Stimulated activated CD8-positive, alpha-beta memory T cell treated with anti-CD3 and anti-CD28 coated beads, Interleukin-7, amount 100 ng/mL, for 4 hours (primary cell): ENCODE data around the gene ZRANB3.

Experiments used
- DNase-seq, 2 donors: peaks; one replicate each; pipeline ENCODE4 v3.0.0-alpha.2; 2020; ENCODE audit warnings: low read depth in 2 of 2

The ZRANB3 gene

DNA sequence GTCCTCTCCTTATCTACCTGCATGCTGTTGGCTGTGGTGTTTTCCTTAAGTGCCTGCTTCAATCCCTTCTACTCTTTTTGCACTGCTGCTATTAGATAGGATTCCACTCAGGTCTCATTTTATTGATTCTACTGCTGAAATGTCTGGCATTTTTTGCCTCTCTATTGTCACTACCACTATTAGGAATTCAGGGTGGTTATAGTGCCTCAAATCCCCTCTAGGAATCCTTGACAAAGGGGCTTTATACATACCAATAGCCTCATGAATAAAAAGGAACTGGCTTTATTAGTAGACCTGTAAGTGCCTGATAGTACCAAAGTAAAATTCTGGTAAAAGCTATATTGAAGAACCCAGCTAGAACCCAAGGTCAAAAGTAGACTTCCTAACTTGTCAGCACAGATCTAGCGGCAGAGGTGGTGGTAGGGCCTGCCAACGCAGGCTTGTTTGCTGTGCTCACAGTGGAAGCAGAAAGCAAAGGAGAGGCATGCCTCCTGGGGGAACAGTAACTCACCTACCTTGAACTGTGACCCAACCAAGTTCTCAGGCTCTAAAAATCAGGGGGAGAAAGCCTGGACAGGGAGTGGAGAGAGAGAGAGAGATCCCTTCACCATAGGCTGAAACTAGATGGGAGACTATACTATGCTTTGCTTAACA is 278.1 kb downstream of the ZRANB3 start:
- no peak for DNase-seq

DNA sequence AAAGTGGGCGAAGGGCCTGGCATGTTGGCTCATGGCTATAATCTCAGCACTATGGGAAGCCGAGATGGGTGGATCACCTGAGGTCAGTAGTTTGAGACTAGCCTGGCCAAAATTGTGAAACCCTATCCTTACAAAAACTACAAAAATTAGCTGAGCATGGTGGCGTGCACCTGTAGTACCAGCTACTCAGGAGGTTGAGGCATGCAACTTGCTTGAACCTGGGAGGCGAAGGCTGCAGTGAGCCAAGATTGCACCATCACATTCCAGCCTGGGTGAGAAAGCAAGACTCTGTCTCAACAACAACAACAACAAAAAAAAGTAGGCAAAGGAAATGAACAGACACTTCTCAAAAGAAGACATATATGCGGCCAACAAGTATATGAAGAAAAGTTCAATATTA is 282.4 kb downstream of the ZRANB3 start:
- no peak for DNase-seq

DNA sequence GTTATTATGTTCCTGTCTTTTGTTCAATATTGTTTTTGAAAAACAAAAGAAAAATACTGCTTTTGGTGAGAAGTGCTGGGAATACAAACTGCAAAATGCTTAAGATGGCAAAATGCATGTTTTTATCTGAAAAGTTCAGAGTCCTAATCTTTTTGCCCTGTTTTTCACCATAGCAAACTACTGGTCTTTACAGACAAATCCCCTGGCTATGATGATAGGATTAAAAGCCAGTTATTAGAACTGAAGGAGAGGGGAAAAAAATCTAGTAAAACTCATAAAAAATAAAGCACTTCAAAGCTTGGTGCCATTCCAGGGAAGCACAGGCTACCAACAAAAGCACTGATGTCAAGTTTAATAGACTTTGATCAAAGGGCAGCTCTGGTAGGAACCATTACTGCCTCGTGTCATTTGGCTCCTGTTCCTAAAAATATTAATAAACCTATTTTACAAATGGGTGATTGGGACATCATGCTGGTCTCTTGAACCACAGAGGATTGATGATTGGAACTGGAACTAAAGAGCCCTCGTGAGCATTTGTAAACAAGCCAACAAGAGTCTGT is 284.2 kb downstream of the ZRANB3 start:
- DNase-seq, result no peak

DNA sequence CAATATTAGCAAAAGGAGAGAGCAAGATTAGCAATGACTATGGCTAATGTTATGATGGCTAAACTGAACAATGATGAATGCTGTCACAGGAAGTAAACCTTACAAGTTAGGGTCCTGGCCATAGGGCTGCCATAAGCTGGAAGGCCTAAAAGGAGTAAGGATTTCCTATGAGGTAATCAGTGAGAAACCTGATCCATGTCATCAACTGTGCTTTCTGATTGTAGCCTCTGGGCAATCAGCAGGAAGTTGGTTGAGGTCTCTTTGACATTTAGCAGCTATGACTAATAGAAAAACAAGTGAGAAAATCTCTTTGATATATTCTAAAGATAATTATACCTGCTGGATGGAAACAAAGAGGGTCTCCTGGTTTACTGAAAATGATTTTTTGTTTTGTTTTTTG is 285.9 kb downstream of the ZRANB3 start:
- no peak for DNase-seq

DNA sequence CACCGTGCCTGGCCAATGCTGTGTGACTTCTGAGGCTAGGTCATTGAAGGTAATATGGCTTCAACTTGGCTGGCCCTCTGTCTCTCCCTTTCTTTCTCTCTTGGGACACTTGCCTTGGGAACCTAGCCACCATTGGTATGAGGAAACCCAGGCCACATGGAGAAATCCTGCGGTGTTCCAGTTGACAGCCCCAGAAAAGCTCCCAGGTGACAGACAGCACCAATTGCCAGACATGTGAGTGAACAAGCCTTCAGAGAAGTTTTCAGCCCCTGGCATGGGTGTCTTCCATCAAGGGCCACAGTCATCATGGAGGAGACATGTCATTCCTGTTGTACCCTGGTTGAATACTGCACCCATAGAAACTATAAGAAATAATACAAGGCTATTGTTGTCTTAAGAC is 292.4 kb downstream of the ZRANB3 start:
- DNase-seq, result no peak

DNA sequence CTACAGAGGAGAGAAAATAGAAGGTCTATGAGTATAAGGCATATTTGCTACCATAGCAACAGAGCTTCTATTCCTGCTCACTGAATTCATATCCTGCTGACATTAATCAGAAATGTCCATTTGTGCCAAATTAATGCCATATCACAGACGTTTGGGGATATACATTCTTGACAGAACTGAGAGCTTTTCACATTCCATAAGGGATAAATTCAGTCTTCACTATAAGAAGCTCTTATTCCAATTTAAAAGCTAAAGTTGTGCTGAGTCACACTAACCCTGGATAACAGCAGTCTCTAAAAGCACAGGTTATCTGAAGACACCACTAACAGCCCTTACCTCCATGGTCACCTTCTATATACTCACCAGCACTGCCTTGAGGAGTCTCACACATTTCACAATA is 300.9 kb downstream of the ZRANB3 start:
- DNase-seq, result no peak

DNA sequence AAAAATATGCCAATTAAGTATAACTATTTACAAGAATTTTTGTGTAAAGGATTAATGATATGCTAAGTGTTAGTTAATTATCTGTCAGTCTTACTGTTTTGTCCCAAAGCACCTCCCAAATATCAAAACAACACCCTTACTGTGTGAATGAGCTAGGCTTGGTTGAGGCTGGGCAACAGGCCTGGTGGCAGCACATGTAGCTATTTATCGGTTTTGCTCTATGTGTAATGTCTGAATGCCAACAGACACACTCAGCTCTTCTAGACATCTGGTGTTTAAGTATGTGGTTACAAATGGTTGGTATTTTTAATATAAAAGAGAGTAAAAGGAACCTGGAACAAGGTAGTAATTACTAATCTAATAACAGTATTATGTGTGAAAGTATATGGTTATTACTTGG is 303.6 kb downstream of the ZRANB3 start:
- no peak for DNase-seq

DNA sequence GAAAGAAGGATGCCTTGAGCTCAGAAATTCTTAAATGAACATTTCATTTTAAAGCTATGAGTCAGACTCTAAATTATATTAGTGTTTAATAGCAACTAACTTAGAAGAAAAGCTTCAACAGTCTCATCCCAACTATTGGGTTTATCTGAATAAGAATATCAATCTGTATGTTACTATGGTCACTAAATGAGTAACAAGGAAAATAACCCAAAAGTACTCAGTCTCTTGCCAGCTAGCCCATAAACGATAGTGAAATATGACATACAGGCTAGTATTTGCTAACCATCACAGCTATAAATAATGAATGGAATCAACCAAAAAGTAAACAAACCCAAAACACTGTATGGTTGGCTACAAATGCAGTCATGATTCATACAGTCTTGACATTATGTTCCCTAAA is 304.1 kb downstream of the ZRANB3 start:
- no peak for DNase-seq

DNA sequence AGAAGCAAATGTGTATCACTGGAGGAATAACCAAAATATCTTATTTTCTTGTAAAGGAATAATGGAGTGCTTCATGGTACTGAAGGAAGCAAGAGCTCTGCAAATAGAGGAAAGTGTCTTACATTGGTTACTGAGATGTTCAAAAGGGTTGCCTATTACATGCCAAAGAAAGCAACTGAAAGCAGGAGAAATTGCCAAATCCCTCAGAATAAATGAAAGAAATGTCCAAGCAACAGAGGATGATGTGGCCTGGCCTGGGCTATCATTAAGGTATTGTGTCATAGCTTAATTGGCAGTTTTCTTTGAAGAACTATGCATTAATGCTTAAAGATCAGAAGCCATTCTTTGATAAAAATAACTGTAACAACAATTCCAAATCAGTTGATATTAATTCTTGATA is 305.2 kb downstream of the ZRANB3 start:
- DNase-seq, result no peak

DNA sequence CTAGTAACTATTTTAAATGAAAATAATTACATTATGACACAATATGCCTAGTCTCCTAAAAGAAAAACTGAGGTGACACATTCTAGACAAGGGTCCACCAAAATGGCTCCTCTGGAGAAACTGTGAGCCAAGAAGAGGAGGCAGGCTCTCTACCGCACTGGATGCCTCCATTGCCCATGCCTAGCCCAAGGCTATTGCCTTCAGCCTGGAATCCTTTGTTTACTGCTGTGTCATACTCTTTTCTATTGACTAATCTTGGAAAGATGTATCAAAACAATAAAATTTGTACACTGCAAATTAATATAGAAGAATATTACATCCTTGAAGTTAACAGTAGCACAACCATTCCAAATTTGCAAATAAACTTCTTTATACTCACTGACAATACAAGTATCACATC is 311.8 kb downstream of the ZRANB3 start:
- DNase-seq, result no peak

DNA sequence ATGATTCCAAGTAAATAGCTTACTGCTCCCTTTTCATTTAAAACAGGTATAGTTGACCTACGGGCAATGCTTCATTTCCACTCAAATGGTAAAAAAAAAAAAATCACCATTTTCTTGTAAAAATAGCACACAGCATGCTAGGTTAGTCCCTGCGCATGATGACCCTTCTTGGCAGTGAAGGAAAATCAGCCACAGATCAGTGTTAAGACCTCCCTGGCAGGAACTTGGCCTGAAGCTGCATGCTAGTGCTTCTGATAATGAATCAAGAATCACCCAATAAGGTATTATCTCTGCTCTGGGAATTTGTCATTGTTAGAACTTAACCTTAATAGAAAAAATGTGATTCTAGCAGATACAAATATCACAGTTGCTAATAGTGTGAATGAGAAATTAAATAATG is 312.6 kb downstream of the ZRANB3 start:
- DNase-seq, result no peak

DNA sequence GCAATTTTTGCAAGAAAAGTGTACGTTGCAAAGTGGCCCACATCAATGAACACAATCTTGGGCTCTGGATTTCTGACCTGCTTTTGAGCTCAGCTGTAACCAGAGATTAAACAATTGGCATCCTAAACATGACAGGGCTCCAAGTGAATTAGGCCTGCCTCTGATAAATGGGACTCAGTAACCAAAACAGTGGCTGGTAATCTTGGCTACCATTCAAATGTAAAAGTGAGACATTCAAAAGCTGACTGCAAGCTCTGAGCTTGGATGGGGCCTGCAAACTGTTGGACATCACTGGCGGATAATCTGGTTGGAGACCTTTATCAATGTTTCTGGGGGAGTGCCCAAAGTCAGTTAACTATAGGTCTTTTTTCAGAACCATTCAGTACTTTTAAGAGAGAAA is 318.3 kb downstream of the ZRANB3 start:
- DNase-seq, result no peak

DNA sequence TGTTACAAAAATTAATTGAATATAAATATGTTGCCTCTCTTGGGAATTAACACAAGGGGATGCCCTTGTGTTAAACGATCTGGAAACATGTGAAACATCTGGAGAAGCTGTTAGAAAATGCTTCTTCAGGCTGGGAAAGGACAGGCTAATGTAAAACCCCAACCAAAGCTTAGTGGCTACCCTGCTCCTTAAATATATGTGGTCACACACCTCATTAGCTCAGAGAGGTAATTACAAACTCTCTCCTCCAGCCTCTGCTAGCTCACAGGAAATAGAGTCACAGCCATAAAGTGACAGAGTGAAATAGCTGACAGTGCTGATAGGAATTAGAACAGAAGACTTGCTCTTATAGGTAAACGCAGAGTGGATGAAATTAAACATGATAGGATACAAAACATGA is 323.0 kb downstream of the ZRANB3 start:
- no peak for DNase-seq

DNA sequence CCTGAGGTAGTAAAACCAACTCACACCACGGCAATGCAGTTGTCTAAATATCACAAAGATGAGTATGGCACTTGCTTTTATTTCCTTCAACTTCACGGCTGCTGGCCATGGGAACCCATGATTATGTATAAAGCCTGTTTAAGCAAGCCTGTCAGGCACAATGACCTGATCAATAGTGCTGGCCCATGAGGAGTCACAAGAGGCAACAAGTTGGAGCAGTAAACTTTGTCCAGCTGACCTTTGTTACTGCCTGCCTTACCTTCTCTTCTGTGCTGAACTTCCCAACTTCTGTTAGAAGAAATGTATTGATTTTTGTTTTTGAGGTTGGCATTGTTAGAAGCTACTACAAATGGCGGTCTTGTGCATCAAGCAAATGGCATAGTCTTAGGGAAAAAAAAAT is 327.1 kb downstream of the ZRANB3 start:
- no peak for DNase-seq

DNA sequence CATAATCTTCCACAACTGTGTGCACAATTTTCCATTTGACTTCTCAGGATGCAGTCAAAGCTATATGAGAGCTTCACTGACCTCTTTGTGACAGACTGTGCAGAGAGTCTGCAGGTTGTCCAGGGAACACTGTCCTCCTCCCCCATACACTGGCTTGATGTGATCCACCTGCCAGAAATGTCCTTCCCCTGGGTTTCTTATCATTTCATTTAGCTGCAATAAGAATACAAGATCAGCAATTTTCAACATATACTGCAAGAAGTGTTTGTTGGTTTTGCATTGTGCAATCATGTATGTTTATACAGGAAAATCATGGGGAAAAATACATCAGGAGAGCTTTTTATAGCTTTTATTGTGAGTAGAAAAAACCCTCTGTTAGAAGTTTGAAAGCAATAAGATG is 328.3 kb downstream of the ZRANB3 start:
- no peak for DNase-seq

DNA sequence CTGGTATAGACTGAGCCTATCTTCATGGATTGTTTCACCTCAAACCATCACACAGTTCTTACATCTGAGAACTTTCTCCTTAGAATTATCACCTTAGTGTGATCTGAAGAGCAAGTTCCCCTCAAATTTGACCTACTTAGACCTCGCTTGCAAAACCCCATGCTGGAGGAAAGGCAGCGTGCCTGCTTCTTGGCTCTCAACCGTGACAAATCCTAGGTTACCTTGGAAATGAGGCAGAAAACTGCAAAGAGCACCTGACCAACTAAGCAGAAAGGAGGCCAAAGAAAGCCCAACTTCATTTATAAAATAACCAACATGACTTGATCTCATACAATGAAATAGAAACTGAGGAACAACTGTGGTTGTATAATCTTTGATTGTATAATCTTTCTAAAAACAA is 332.5 kb downstream of the ZRANB3 start:
- DNase-seq, result no peak

DNA sequence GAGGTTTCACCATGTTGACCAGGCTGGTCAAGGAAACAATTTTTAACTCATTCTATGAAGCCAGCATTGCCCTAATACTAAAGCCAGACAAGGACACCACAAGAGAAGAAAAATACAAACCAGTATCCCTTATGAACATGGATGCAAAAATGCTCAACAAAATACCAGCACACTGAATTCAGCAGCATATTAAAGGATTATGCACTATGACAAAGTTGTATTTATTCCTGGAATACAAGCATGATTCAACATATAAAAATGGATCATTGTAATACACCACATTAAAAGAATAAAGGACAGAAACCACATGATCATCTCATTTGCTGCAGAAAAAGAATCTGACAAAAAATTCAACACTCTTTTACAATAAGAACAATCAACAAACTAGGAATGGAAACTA is 340.2 kb downstream of the ZRANB3 start:
- no peak for DNase-seq

DNA sequence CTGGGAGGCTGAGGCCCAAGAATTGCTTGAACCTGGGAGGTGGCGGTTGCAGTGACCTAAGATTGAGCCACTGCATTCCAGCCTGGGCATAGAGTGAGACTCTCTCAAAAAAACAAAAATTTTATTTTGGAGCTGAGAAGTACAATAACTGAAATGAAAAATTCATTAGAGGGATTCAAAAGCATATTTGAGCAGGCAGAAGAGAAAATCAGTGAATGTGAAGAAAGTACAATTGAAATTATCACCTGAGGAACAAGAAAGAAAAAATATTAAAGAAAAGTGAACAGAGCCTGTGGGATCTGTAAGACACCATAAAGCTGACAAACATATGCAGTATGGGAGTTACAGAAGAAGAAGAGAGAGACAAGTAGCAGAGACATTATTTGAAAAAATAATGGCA is 341.9 kb downstream of the ZRANB3 start:
- DNase-seq, result no peak

DNA sequence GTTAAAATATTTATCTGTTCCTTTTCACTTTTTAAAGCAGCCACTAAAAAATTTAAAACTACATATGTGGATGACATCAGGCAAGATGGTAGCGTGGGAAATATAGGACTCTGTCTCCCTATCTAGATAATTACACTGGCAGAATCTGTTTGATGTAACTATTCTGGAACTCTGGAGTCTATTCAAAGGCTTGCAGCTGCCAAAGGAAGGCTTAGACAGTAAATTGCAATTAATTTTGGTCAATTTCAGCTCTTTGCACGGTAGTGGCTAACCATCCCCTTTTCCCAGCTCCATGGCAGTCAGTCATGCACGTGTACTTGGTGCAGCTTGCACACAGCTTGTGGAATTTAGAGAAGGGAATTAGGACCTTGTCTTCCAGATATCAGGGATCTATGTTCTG is 343.7 kb downstream of the ZRANB3 start:
- no peak for DNase-seq

DNA sequence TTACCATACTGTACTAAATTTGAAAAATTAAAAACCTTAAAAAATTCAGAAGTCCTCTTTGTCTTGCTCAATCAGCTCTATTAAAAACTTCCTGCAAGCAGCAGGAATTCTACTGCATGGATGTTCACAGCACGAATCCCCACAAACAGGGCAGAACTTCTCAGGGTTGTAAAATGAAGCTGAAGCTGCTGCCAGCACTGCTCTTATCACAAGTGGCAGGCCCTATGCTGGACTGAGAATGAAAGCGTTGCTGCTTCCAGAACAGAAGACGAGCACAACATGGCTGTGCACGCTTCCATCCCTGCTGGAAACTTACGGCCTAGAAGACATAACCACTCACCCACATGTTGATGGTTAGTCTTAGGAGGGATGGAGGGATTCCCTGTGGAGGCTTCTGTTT is 345.0 kb downstream of the ZRANB3 start:
- DNase-seq, result no peak

DNA sequence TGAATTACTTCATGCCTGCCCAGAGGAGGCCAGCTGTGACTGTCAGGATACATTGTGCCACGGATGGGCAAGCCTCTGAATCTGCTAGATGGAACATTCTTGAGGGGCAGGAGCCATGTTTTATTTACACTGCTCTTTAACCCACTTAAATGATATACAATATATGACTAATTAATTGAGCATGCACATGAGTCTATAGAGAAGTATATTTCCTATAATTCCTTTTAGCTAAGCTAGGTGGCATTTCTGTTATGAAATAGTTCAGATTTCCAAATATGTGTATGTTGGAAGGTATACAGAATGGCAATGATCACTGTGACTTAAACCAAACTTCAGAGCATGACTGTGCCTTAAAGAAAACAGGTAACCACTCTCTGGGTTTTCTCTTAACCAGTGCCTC is 347.2 kb downstream of the ZRANB3 start:
- no peak for DNase-seq

DNA sequence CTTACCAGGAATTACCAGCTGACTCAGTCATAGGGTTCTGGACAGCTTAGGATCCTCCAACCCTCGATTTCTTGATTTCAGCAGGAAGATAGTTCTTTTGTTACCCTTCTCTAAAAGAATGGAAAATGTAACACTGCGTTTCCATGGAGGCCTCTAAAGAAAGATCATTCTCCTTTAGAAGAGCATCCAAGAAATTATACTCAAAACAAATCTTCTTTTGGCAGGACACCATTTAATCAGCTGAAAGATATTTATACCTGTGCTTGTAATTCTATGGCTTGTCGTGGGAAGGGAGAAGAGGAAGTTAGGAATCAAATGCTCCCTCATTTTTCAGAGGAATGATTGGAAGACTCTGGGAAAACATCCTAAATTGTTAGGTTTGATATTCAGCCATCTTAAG is 348.4 kb downstream of the ZRANB3 start:
- DNase-seq, result no peak

DNA sequence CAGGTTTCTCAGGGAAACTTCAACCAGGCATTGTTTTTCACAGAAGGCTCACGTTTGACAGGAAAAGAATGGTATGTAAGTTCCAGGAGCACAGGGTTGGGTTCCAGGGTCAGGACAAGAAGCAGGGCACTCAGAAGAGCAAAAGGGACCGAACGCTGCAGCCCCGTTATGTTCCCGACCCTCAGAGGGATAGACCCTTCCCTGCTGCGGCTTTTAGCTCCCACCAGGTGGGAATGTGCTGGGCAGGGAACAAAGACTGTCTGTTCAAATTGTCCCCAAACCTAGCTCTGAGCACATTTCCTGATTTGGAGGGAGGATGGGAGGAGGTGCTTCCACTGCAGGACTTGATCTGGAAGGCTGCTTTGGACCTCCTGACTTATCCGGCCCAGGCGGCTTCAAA is 348.8 kb downstream of the ZRANB3 start:
- no peak for DNase-seq

DNA sequence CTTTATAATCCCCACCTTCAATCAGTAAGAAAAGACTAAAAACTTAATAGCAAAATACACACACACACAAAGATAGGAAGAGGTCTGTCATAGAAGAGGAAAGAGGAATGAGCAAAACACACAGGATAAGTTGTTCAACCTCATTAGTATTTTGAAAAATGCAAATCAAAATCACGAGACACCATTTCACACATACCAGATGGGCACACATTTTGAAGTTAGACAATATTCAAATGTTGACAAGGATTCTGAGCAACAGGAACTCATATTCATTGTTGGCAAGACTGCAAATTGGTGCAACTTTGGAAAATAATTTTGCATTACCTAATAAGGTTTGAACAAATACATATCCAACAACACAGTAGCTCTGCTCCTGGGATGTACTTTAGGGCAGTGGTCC is 351.3 kb downstream of the ZRANB3 start:
- no peak for DNase-seq
